ENCODE data around the gene HEYL.

Gene HEYL

DNA sequence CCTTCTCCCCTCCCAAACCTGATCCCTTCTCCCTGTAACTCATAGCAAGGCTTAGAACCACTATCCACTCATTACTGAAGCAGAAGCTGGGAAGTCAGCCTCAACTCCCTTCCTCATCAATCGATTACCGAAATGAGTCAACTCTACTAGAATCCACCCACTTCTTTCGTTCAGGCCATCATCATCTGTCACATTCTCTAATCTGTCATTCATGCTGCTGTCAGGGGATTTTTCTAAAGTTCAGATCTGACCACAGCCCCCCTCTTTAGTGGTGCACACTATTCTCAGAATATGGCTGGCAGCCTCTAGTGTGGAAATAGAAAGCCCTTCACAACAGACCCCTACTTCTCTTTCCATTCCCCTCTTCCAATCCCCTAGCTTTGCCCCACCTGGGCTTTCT, 27.3 kb upstream of the HEYL start:
- H3K9ac ChIP-seq (ENCODE audit: low read depth, low read length, poor library complexity, severe bottlenecking): no peak overlapping the region
- no peak overlapping the region for H3K4me2 ChIP-seq (ENCODE audit: low read depth, low read length, poor library complexity, severe bottlenecking)
- H3K4me3 ChIP-seq (ENCODE audit: low read length, poor library complexity, severe bottlenecking): no peak overlapping the region
- H3K9me3 ChIP-seq (ENCODE audit: insufficient read depth, low read depth, low read length): no peaks in the 10 kb centered on the region
- H3K4me1 ChIP-seq (ENCODE audit: insufficient read depth, low read length, poor library complexity, severe bottlenecking): no peaks in the 10 kb centered on the region
- H4K20me1 ChIP-seq (ENCODE audit: insufficient read depth, low read length, poor library complexity, severe bottlenecking): no peaks in the 10 kb centered on the region
- TF ChIP-seq EZH2phosphoT487 (IDR thresholded peaks at IDR 0.05; ENCODE audit: borderline replicate concordance): no peak
- TF ChIP-seq, protein P1, sequence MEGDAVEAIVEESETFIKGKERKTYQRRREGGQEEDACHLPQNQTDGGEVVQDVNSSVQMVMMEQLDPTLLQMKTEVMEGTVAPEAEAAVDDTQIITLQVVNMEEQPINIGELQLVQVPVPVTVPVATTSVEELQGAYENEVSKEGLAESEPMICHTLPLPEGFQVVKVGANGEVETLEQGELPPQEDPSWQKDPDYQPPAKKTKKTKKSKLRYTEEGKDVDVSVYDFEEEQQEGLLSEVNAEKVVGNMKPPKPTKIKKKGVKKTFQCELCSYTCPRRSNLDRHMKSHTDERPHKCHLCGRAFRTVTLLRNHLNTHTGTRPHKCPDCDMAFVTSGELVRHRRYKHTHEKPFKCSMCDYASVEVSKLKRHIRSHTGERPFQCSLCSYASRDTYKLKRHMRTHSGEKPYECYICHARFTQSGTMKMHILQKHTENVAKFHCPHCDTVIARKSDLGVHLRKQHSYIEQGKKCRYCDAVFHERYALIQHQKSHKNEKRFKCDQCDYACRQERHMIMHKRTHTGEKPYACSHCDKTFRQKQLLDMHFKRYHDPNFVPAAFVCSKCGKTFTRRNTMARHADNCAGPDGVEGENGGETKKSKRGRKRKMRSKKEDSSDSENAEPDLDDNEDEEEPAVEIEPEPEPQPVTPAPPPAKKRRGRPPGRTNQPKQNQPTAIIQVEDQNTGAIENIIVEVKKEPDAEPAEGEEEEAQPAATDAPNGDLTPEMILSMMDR (conservative IDR thresholded peaks at IDR 0.05; ENCODE audit: low read length): no peak
- H3K27me3 ChIP-seq (ENCODE audit: insufficient read depth, low read length, poor library complexity, severe bottlenecking): no peaks in the 10 kb centered on the region
- no peaks in the 10 kb centered on the region for H3K36me3 ChIP-seq (ENCODE audit: insufficient read depth, low read length)
- no peak overlapping the region for H2AFZ ChIP-seq (ENCODE audit: low read length)
- no peaks in the 10 kb centered on the region for H3K9me2 ChIP-seq (replicated peaks; ENCODE audit: low read depth, low read length)
- H3F3A ChIP-seq (ENCODE audit: low read depth): no peaks in the 10 kb centered on the region
- no peaks in the 10 kb centered on the region for H3K79me2 ChIP-seq (ENCODE audit: insufficient read depth, low read length)

GRCh38 chr1:39663559-39663958, 24.1 kb upstream of the HEYL start:
- H3K4me3 ChIP-seq (ENCODE audit: low read length, poor library complexity, severe bottlenecking): no peak overlapping the region
- TF ChIP-seq EZH2phosphoT487 (IDR thresholded peaks at IDR 0.05; ENCODE audit: borderline replicate concordance): no peak
- TF ChIP-seq, protein P1 (conservative IDR thresholded peaks at IDR 0.05; ENCODE audit: low read length): no peak
- H3K9ac ChIP-seq (ENCODE audit: low read depth, low read length, poor library complexity, severe bottlenecking): no peak overlapping the region
- no peaks in the 10 kb centered on the region for H3K36me3 ChIP-seq (ENCODE audit: insufficient read depth, low read length)
- H3K4me2 ChIP-seq (ENCODE audit: low read depth, low read length, poor library complexity, severe bottlenecking): no peak overlapping the region
- no peaks in the 10 kb centered on the region for H3F3A ChIP-seq (ENCODE audit: low read depth)
- no peaks in the 10 kb centered on the region for H3K9me2 ChIP-seq (replicated peaks; ENCODE audit: low read depth, low read length)
- no peaks in the 10 kb centered on the region for H4K20me1 ChIP-seq (ENCODE audit: insufficient read depth, low read length, poor library complexity, severe bottlenecking)
- no peaks in the 10 kb centered on the region for H3K79me2 ChIP-seq (ENCODE audit: insufficient read depth, low read length)
- no peaks in the 10 kb centered on the region for H3K27me3 ChIP-seq (ENCODE audit: insufficient read depth, low read length, poor library complexity, severe bottlenecking)
- no peak overlapping the region for H2AFZ ChIP-seq (ENCODE audit: low read length)
- H3K4me1 ChIP-seq (ENCODE audit: insufficient read depth, low read length, poor library complexity, severe bottlenecking): no peaks in the 10 kb centered on the region
- no peaks in the 10 kb centered on the region for H3K9me3 ChIP-seq (ENCODE audit: insufficient read depth, low read depth, low read length)

DNA sequence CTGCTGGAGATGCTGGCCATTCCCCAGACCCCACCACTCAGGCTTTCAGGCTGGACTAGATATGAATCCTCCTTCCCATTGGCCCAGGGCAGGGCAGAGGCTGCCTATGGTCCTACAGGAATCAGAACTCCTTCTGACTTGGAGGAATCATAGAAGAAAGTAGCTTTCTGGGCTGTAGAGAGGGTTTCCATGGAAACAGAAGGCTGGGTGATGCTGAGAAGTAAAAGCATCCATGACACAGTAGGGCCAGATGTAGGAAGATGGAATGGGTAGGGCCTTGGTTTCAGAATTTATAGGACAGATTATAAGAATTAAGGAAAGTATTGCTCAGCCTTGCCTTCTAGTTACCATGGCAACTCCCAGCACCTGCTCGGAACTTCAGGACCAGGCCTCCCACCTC, 23.4 kb upstream of the HEYL start:
- H2AFZ ChIP-seq (ENCODE audit: low read length): no peak overlapping the region
- no peaks in the 10 kb centered on the region for H3K9me2 ChIP-seq (replicated peaks; ENCODE audit: low read depth, low read length)
- no peaks in the 10 kb centered on the region for H3K9me3 ChIP-seq (ENCODE audit: insufficient read depth, low read depth, low read length)
- H3K4me2 ChIP-seq (ENCODE audit: low read depth, low read length, poor library complexity, severe bottlenecking): no peak overlapping the region
- H4K20me1 ChIP-seq (ENCODE audit: insufficient read depth, low read length, poor library complexity, severe bottlenecking): no peaks in the 10 kb centered on the region
- no peaks in the 10 kb centered on the region for H3F3A ChIP-seq (ENCODE audit: low read depth)
- H3K9ac ChIP-seq (ENCODE audit: low read depth, low read length, poor library complexity, severe bottlenecking): no peak overlapping the region
- peaks cover under 1% of the 10 kb centered on the region for H3K4me1 ChIP-seq (ENCODE audit: insufficient read depth, low read length, poor library complexity, severe bottlenecking)
- H3K36me3 ChIP-seq (ENCODE audit: insufficient read depth, low read length): no peaks in the 10 kb centered on the region
- TF ChIP-seq EZH2phosphoT487 (IDR thresholded peaks at IDR 0.05; ENCODE audit: borderline replicate concordance): no peak
- TF ChIP-seq, protein P1 (conservative IDR thresholded peaks at IDR 0.05; ENCODE audit: low read length): no peak
- no peak overlapping the region for H3K4me3 ChIP-seq (ENCODE audit: low read length, poor library complexity, severe bottlenecking)
- H3K27me3 ChIP-seq (ENCODE audit: insufficient read depth, low read length, poor library complexity, severe bottlenecking): no peaks in the 10 kb centered on the region
- H3K79me2 ChIP-seq (ENCODE audit: insufficient read depth, low read length): no peaks in the 10 kb centered on the region
